Myocyte (in vitro differentiated cells): ENCODE data around the gene PAPPA. TPM values are rescaled to one million over a fixed set of nuclear protein-coding genes. Genes with fewer than 3 reads are reported as not detected.

ENCODE experiments used
- DNase-seq: peaks from one replicate; pipeline ENCODE4 v3.0.0-alpha.2; 2012; ENCODE audit warnings: low read depth
- total RNA-seq: library from RNA; depleted of rRNA; stranded (reverse); fragments of >200 nt; gene quantifications from 2 replicates; pipeline ENCODE4 v1.2.3, GENCODE V29; 2014

Gene PAPPA
- total RNA-seq, 1 donor from 2014 or later = 4.5 TPM

DNA sequence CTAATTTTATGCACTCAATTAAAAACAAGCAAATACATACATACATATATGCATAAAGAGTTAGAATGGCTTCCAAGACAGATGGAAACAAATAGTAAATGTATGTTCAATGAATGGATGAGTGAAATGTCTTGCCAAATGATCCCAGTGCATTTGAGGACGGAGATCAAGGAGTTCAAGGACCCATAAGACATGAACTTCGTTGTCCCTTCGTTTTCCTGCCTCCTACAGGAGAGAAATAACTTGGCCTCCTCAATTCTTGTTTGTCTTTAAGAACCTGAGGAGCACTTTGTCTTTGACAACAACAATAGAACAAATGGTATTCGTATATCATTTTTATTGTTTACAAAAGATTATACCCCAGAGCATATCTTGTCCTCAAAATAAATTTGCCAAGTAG is 2.4 kb upstream of the PAPPA start:
- no peak for DNase-seq

DNA sequence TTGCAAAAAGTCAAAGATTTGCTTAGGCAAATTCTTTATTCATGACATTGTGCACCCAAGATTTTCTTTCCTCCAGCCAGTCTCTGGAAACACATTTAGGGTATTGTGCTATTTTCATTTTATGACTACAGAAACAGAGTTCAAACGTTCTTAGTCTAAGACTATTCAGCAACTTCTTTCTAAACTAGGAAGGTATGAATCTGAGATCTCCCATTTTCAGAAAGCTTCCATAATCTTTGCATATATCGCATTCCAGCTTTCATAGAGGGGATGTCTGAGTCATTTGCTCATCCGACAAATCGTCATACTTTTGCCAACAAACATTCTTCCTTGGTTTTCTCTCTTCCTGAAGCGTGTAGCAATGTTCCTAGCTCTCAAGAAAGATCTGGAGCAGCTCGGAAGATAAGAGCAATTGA is 1.6 kb upstream of the PAPPA start:
- DNase-seq = peak; percentile 50

DNA sequence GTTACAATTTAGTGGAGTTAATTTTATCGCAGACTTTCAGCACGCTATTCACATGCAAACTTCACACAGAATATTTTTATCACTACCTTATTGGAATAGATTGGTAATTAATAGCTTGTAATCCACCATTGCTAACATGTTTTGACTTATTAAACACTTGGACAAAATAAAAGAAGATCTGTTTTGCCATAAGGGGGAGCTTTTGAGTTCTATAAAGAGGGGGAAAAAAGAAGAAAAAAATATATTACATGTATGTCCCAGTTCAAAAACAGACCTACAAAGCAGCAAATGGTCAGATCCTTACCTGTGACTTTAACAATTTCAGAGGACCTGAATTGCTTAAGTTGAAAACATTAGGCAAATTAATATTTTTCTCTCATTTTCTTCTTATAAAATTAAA is 1.2 kb upstream of the PAPPA start:
- peak; percentile 51 for DNase-seq

DNA sequence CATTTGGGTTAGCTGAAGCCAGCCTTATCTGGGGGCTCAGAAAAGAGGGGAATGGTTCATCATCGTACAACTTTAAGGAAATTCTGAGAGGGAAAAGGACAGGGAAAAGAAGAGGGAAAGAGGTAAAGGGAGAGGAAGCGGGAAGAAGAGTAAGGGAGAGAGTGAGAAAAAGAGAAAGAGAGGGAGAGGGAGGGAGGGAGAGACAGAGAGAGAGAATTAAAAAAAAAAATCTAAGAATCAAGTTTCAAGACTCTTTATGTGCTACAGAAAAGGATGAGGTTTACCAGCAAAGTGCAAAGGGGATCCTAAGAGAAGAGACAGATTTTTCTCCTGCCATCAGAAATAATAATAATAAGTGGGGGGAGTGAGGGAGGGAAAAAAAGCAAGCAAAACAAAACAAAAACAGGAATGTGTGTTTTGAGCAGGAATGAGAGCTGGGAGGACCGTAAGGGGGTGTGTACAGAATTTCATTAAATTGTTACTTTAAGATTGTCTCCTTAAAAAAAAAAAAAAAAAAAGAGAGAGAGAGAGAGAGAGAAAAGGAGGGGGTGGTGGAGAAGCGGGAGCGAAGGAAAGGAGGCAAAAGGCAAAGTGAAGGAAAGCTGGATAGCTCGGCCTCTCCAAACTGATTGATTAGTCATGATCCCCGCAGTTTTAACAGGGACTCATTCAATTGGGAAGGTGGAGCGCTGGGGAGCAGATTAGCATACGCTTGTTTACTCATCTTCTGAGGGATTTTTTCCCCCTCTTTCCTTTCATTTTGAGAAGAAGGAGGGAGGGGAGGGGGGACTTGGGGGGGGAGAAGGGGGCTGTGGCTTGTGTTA is 438 bp upstream of the PAPPA start:
- DNase-seq = peak; percentile 32

DNA sequence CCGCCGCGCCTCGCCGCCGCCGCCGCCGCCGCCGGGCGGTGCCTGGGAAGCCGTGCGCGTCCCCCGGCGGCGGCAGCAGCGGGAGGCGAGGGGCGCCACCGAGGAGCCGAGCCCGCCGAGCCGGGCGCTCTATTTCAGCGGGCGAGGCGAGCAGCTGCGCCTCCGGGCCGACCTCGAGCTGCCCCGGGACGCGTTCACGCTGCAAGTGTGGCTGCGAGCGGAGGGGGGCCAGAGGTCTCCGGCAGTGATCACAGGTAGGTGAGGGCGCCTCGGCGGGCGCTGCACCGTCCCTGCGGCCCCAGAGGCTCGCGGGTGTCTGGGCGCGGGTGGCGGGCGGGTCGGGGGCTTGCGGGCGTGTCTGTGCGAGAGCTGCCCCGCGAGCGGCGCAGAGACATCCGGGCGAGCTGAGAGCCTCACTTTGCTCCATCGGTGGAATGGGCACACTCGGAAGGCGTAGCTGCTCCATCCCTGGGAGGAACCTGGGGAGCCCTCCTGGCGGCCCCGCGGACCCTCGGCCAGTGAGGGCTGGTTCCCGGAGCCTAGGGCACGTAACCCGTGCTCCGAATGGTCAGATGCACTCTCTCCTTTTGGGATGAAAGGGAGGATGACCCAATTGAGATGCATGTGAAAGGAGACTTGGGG is 864 bp downstream of the PAPPA start:
- peak; percentile 46 for DNase-seq

DNA sequence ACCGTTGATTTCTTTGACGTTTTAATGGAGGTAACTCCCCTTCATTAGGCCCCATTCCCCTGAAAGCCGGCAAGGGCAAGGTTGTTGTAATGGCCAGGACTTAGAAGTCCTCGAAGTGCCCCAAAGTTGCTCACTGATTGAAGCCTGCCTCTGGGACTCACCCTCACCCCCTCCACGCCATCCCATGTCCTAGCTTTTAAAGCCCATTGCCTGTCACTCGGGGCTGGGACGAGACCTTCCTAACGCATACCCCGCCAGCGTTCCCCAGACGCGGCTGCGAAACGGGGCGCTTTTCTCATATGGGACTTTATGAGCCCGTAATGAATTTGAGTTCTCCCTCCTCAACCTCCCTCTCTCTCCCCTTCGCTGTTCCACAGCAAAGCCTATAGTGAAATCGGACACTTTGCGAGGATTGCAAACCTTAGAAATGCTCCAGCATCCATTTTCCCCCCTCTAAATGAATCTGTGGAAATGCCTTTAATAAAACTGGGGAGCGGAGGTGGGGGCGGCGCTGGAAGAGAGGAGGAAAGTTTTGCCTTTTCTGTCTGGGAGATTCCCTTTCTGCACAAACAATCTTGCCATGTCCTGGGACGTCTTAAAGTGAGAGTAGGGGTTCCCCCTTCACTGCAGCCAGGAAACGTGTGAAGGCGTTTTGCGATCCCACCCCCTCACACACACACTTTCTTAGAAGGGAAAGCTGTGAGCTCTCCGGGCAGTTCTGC is 1.5 kb downstream of the PAPPA start:
- peak; percentile 50 for DNase-seq

DNA sequence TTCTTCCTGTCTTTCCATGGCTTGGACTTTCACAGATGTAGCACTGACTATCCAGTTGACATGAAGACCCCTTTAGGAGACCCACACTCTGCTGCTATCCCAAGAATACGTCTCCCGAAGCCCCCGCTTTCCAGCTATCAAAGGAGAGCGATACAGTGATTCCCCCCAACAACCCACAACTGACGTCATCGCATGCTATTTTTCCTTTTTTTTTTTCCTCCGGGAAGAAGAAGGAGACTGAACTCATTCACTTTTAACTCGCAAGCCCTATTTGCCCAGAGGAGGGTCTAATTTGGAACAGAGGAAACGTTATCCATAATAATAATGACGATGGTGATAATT is 2.1 kb downstream of the PAPPA start:
- DNase-seq = no peak

DNA sequence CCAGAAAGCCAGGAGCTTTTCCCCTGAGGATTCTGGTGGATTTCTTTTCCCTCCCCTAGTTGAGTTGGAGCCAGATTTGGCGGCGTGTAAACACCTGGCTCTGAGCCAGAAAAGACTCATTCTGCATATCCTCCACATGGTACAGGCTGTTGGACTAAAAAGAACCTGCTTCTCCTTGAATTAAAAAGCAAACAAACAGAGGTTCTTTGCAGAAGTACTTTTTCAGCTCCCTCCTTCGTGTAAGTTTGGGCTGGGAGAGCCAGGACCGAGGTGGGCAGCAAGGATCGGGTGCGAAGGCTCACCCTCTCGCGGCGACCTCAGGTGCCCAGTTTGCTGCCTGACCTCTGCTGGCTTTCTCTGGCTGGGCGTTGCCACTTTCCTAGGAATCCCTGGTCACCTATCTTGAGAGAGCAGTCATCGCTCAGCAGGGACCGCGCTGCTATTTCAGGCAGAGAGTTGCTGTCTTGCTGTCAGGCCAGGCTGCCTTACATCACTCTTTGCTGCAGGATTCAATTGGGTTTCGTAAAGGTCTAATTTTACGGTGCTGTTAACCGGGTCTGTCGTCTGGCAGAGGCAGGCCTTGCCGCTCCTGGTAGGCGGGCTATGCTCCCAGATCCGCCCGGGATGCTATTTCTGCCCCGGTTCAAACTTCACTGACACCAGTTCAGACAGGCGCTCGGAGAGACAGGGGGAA is 3.2 kb downstream of the PAPPA start:
- DNase-seq = peak; percentile 78

DNA sequence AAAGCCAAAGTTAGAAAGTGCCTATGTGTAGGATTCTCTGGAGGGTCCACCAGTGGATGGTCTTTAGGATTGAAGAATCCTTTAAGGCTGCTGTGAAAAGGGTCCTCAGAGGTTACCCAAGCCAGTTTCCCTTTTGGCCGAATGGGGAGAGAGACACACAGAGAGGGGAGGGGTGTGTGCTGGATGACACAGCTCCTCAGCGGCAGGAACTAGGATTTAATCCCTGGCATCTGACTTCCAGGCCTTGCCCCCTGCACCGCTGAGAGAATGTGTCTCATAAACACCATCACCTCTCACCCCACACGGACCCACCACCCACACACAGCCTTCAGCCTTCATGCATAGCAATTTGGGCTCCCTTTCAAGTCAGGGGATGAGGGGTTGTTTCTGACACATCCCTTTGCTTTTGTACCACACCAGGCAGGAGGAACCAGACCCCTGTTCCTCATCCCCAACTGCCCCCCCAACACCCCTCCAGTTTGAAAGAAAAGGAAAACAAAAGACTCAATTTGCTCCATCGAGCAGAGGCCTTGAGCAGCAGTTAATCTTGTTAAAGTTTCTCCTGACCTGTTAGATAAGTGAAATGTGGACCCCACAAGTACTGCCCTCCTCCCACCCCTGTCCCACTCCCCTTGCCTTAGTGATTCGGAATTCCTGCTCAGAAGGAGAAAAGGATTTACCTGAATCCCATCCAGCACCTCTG is 4.0 kb downstream of the PAPPA start:
- no peak for DNase-seq

DNA sequence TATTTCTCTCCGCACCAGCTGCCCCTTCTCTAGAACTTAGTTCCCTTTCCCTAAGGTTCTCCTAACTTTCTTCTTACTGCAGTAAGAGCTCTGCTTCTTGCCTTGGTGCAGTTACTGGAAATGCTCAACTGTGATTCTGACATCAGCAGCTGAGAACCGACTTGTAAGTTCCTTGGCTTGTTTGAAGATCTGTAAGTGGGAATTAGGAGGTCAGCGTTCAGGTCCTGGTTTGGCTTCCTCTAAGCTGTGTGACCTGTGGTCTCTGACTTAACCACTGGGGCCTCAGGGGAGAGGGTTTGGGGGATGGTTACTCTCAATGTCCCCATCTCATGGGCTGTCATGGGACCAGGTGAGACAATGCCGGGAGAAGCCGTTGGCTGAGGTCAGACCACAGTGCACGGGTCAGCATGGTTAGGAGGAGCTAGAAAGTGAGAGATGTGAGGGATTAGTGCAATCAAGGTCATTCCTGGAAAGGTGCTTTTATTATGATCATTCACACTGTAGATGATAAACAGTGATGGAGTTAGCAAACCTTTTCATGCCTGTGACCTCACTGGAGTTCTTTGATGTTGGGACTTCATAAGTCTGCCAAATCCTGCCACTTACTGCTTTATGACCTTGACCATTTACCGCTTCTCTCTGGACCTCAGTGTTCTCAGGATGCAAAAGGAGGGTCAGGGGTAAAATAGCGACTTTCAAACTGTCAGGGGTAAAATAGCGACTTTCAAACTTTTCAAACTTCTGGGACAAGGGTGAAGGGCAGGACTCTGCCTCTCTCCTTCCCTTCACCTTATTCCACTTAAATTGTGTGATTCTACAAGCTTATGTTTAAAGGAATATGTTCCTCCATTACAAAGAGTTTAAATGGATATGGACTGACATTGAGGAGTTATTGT is 7.3 kb downstream of the PAPPA start:
- no peak for DNase-seq

DNA sequence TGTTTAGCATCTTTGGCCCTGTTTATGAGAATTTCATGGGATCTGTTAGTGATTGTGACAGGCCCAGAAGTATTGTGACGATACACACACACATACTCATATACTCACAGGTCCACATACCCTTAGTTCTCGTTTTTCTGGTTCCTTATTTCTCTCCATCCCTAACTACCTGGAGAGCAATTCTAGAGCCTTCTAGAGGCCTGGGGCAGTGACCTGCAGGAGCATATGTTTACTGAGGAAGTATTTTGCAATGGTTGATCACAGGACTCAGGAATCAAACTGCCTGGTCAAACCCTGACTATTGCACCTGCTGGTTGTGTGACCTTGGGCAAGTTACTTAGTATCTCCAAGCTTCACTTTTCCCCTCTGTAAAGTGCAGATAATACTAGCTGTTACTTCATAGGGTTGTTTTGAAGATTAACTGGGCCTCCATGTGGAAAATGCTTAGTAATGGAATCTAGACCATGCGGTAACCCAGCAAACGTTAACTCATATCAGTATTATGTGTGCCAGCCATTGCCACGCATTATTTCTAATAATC is 8.7 kb downstream of the PAPPA start:
- DNase-seq = no peak

DNA sequence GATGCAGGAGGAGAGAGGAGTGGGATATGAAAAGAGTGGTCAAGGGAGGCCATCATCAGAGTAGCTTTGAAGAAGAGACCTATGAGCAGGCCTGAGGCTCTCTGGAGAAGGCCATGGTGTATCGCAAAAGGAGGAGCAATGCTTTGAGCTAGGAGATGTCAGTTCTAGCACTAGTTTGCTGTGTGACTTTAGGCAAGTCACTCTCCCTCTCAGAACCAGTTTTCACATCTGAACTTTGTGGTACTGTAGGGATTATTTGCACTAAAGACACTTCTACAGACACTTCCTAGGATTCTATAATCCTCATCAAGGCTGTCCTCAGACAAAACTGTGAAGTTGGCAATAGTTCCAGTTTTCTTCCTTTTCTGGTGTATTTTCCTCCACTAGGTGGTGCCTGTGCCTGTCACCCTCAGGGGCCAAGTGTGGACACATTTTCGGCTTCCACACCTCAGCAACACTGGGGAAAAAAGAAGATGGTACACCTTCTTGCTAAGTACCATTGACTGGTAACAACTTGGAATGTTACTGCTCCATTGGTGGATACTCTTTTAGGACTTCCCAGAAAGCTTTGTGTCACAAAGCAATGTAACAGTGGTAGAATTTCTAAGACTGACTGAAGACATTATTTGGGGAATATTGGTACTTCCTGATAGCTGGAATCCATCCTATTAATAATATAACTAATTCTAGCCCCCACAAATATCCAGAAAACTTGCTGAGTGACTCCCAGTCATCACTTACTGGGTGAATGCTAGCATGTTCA is 9.9 kb downstream of the PAPPA start:
- no peak for DNase-seq

DNA sequence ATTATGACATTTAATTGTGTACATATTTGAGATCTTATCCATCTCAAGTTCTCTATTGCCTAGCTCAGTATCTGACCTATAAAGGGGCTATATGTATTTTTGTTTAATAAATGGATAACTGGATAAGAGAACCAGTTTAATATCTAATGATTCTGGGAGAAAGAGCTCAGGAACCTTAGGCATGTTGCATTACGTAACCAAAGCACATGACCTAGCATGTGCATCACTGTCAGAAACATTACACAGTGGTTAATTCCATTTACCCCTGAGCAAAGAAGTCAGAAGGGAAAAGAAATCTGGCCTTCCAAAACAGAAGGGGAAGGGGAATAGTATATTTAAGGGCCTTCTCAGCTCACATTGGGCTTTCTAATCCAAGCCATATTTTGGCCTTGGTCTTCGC is 12.3 kb downstream of the PAPPA start:
- DNase-seq = no peak

DNA sequence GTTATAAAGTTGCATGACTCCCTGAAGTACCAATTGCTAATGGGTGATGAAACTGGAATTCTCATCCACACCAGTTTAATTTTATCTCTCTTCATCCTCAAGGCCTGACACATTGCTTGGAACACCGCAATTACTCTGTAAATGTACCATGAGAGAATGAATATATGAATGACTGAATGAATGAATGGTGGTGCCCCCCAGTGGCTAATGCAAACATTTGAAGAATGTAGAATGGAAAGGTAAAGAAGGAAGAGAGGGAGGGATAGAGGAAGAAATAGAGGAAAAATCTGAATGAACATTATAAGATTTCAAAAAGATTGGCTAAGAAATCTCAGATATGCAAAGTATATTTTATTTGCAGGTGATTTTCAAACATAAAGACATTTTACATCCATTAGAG is 13.1 kb downstream of the PAPPA start:
- DNase-seq = no peak

DNA sequence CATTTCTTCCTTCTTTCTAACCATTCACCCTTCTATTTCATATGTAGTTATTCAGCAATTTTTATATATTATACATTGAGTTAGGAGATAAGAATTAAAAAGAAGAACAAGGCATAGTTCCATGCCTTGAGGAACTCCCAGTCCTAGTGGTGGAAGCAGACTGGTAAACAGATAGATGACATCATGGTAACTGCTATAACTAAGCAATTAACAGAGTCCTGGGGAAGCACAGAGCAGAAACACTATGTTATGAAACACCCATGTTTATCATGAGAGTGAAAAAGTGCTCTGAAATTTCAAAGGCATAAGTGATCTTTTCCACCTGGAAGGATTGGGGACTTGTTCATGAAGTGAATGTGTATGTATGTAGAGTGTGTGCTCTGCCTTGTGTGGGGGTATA is 14.6 kb downstream of the PAPPA start:
- DNase-seq = no peak

DNA sequence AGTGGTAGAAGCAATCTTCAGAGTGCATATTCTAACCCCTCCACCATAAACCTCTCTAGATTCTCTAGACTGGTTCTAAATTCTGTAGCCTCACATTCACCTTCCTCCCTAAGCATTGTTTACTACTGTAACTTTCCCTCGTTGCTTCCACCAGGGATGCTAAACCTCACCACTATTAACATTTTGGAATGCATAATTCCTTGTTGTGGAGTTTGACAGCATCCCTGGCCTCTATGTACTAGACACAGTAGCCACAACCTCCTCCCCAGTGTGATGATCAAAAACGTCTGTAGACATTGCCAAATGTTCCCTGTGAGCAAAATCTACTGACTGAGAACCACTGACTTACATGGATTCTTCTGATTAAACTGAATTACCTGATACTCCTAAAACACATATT is 18.6 kb downstream of the PAPPA start:
- no peak for DNase-seq

DNA sequence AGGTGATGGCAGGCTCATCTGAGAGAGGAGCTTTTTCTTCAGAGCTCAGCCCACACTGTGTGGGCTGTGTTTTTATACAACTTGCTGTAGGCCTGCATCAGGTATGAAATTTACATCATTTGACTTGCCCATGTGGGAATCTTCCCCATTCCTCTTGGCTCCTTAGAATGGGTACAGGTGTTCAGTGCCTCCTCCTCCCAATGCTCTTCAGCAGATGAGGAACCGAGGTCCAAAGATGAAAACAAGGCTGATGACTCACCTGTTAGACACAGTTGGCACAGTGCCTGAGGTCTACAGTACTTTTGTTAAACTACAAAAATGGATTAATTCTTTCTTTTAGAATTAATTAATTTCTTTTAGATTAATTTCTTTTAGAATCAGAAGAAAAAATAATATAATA is 20.8 kb downstream of the PAPPA start:
- DNase-seq = no peak

DNA sequence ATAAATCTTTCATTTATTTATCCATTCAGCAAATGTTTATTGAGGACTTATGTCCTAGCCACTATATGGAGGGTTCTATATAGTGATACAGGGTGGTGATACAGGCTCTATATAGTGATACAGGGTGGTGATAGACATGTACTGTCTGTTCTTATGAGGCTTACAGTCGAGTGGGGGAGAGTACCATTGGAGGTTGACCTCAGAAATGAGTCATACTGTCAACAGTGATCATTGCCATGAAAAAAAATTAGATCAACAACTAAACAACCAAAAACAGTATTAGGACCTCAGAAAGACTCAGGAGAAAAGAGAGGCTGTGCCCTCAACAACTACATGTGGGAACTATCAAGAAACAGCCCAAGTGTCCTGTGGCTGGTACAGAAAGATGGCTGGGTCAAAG is 22.0 kb downstream of the PAPPA start:
- DNase-seq = no peak
